ENCODE results near the gene ATF4.
"Not testable (repeated sequence)": the region's sequence is repeated elsewhere in the genome, so short reads cannot be mapped to it uniquely, and the experiment has no call there.

The ATF4 gene

GRCh38 chr22:39515266-39516050, 4.9 kb upstream of the ATF4 start:
- Histone ChIP-seq H3K4me3 (ENCODE audit: low read depth, low read length) (no peak overlapping the region), H3K27ac (no peak overlapping the region), H3K36me3 (replicated peaks) (peaks cover 48% of the 10 kb centered on the region), H3K27me3 (replicated peaks) (no peaks in the 10 kb centered on the region)
- no peak for DNase-seq
- no peak for TF ChIP-seq CTCF (IDR thresholded peaks at IDR 0.05; ENCODE audit: low read depth, low read length, missing control alignments)
- in situ Hi-C loops (cut with HindIII; ENCODE audit: low pct_ligation_motif_present, low sequenced_read_pairs): loop anchor here (25.0 kb wide), 1 partner anchor 103 kb away; no protein-coding TSS in a partner anchor

- H3K27me3 ChIP-seq (replicated peaks): no peaks in the 10 kb centered on the region
- peaks cover 51% of the 10 kb centered on the region for H3K36me3 ChIP-seq (replicated peaks)
- in situ Hi-C loops (cut with HindIII; ENCODE audit: low pct_ligation_motif_present, low sequenced_read_pairs): loop anchor here (25.0 kb wide), 1 partner anchor 105 kb away; no protein-coding TSS in a partner anchor
- no peak for TF ChIP-seq CTCF (IDR thresholded peaks at IDR 0.05; ENCODE audit: low read depth, low read length, missing control alignments)
- DNase-seq: no peak
- no peak overlapping the region for H3K4me3 ChIP-seq (ENCODE audit: low read depth, low read length)
- no peak overlapping the region for H3K27ac ChIP-seq
Measured at GRCh38 chr22:39517470-39517869, 2.9 kb upstream of the ATF4 start.

GRCh38 chr22:39518144-39518786, 2.1 kb upstream of the ATF4 start:
- in situ Hi-C loops (cut with HindIII; ENCODE audit: low pct_ligation_motif_present, low sequenced_read_pairs): loop anchor here (25.0 kb wide), 1 partner anchor 106 kb away; no protein-coding TSS in a partner anchor
- TF ChIP-seq CTCF (IDR thresholded peaks at IDR 0.05; ENCODE audit: low read depth, low read length, missing control alignments): no peak
- DNase-seq: no peak
- no peaks in the 10 kb centered on the region for H3K27me3 ChIP-seq (replicated peaks)
- no peak overlapping the region for H3K4me3 ChIP-seq (ENCODE audit: low read depth, low read length)
- H3K36me3 ChIP-seq (replicated peaks): peaks cover 54% of the 10 kb centered on the region
- no peak overlapping the region for H3K27ac ChIP-seq

- H3K27me3 ChIP-seq (replicated peaks): no peaks in the 10 kb centered on the region
- no peak for TF ChIP-seq CTCF (IDR thresholded peaks at IDR 0.05; ENCODE audit: low read depth, low read length, missing control alignments)
- in situ Hi-C loops (cut with HindIII; ENCODE audit: low pct_ligation_motif_present, low sequenced_read_pairs): loop anchor here (25.0 kb wide), 1 partner anchor 107 kb away; no protein-coding TSS in a partner anchor
- peak overlapping the region; percentile 96 for H3K4me3 ChIP-seq (ENCODE audit: low read depth, low read length)
- peak overlapping the region; percentile 99 for H3K27ac ChIP-seq
- peaks cover 50% of the 10 kb centered on the region for H3K36me3 ChIP-seq (replicated peaks)
- peak; percentile 52 for DNase-seq
Measured at GRCh38 chr22:39518996-39519680, 1.2 kb upstream of the ATF4 start.

- in situ Hi-C loops (cut with HindIII; ENCODE audit: low pct_ligation_motif_present, low sequenced_read_pairs): loop anchor here (25.0 kb wide), 1 partner anchor 107 kb away; no protein-coding TSS in a partner anchor
- TF ChIP-seq CTCF (IDR thresholded peaks at IDR 0.05; ENCODE audit: low read depth, low read length, missing control alignments): peak; percentile 43
- Histone ChIP-seq H3K4me3 (ENCODE audit: low read depth, low read length) (peak overlapping the region; percentile 96), H3K36me3 (replicated peaks) (peaks cover 50% of the 10 kb centered on the region), H3K27ac (peak overlapping the region; percentile 99), H3K27me3 (replicated peaks) (no peaks in the 10 kb centered on the region)
- DNase-seq: peak; percentile 99
Measured at GRCh38 chr22:39519681-39520225, 609 bp upstream of the ATF4 start.

- in situ Hi-C loops (cut with HindIII; ENCODE audit: low pct_ligation_motif_present, low sequenced_read_pairs): loop anchor here (25.0 kb wide), 1 partner anchor 109 kb away; no protein-coding TSS in a partner anchor
- DNase-seq; H3K27me3 ChIP-seq (replicated peaks): not testable (repeated sequence)
- Histone ChIP-seq H3K4me3 (ENCODE audit: low read depth, low read length) (peak overlapping the region; percentile 96), H3K27ac (peak overlapping the region; percentile 99), H3K36me3 (replicated peaks) (peaks cover 43% of the 10 kb centered on the region)
Measured at GRCh38 chr22:39521106-39521885, 934 bp downstream of the ATF4 start.

GRCh38 chr22:39522091-39522490, 1.7 kb downstream of the ATF4 start:
- Histone ChIP-seq H3K4me3 (ENCODE audit: low read depth, low read length) (peak overlapping the region; percentile 96), H3K36me3 (replicated peaks) (peaks cover 40% of the 10 kb centered on the region)
- not testable (repeated sequence) for DNase-seq; H3K27me3 ChIP-seq (replicated peaks); H3K27ac ChIP-seq
- in situ Hi-C loops (cut with HindIII; ENCODE audit: low pct_ligation_motif_present, low sequenced_read_pairs): loop anchor here (25.0 kb wide), 1 partner anchor 110 kb away; no protein-coding TSS in a partner anchor

Measured in brain microvascular endothelial cell (primary cell).